Endodermal cell (in vitro differentiated cells): ENCODE measurements around the gene CYP2W1. TPM values are rescaled to one million over a fixed set of nuclear protein-coding genes. Genes with fewer than 3 reads are reported as not detected.

ENCODE experiments used
- DNase-seq: peaks from one replicate; pipeline ENCODE4 v3.0.0-alpha.2; 2017
- H3K27ac ChIP-seq: 2 replicates; pipeline ENCODE4 v1.5.1; 2013; ENCODE audit warnings: mild to moderate bottlenecking, low read depth, low read length, moderate library complexity
- H3K27me3 ChIP-seq: 2 replicates; pipeline ENCODE4 v1.6.1; 2013; ENCODE audit warnings: mild to moderate bottlenecking, low read length, moderate library complexity; ENCODE audit not compliant: insufficient read depth, control insufficient read depth, poor library complexity, severe bottlenecking
- H3K36me3 ChIP-seq: 2 replicates; pipeline ENCODE4 v1.7.0; 2013; ENCODE audit warnings: mild to moderate bottlenecking, low read length, moderate library complexity; ENCODE audit not compliant: control insufficient read depth, insufficient read depth
- H3K4me1 ChIP-seq: one replicate; pipeline ENCODE4 v1.7.0; 2013; ENCODE audit warnings: low read length; ENCODE audit not compliant: control insufficient read depth, insufficient read depth
- H3K4me3 ChIP-seq: 2 replicates; pipeline ENCODE4 v1.5.1; 2013; ENCODE audit warnings: mild to moderate bottlenecking, low read length, moderate library complexity
- H3K9ac ChIP-seq: 2 replicates; pipeline ENCODE4 v1.6.1; 2013; ENCODE audit warnings: mild to moderate bottlenecking, low read length, moderate library complexity; ENCODE audit not compliant: poor library complexity, severe bottlenecking; ENCODE audit errors: extremely low read depth
- H3K9me3 ChIP-seq: 2 replicates; pipeline ENCODE4 v1.6.1; 2013; ENCODE audit warnings: mild to moderate bottlenecking, low read length, moderate library complexity; ENCODE audit not compliant: control insufficient read depth
- H3K27ac Mint-ChIP-seq: 2 replicates; pipeline ENCODE4 v1.8.0; 2020; ENCODE audit warnings: mixed read lengths
- H3K27me3 Mint-ChIP-seq: 2 replicates; pipeline ENCODE4 v1.8.0; 2021; ENCODE audit warnings: mild to moderate bottlenecking, mixed read lengths; ENCODE audit not compliant: insufficient read depth
- H3K36me3 Mint-ChIP-seq: 2 replicates; pipeline ENCODE4 v1.8.0; 2020; ENCODE audit warnings: low read depth, mixed read lengths
- H3K4me1 Mint-ChIP-seq: 2 replicates; pipeline ENCODE4 v1.8.0; 2020; ENCODE audit warnings: mixed read lengths
- H3K4me3 Mint-ChIP-seq: 2 replicates; pipeline ENCODE4 v1.8.0; 2020; ENCODE audit warnings: mild to moderate bottlenecking, moderate library complexity, mixed read lengths
- H3K9me3 Mint-ChIP-seq: 2 replicates; pipeline ENCODE4 v1.8.0; 2020; ENCODE audit warnings: mild to moderate bottlenecking, mixed read lengths
- CTCF ChIP-seq: fragments of 200-600 bp; sonication (generic); conservative IDR thresholded peaks from 2 replicates; pipeline ENCODE4 v1.5.0; 2021; ENCODE audit warnings: antibody characterized with exemption, mild to moderate bottlenecking
- WGBS, 2 experiments: methylation state at CpG; one replicate each; pipeline versions ENCODE4 v1.1.5 to v1.1.7; 2013; ENCODE audit warnings: missing lambda C conversion rate in 2 of 2, mixed read lengths in 1 of 2; ENCODE audit not compliant: insufficient coverage in 1 of 2, insufficient read length in 1 of 2; 5-methylcytosine and 5-hydroxymethylcytosine counted together
- total RNA-seq, 2 donors: library from RNA; stranded (reverse); fragmentation: NEBNext Ultra II Directional in 1 of 2; extraction: Animal tissue kit (Norgen Biotek cat#: 25700) in 1 of 2; gene quantifications; 2 replicates in 1 of 2; 3 replicates in 1 of 2; pipeline ENCODE4 v1.2.1, GENCODE V29; 2021

The CYP2W1 gene
- total RNA-seq, 2 donors from 2014 or later = not detected

GRCh38 chr7:992709-993607 is 10.0 kb downstream of the CYP2W1 start:
- DNase-seq = peak; percentile 99
- no peaks in the 10 kb centered on the region for H3K9me3 Mint-ChIP-seq
- H3K27me3 Mint-ChIP-seq = no peaks in the 10 kb centered on the region
- Histone ChIP-seq H3K4me3 (no peak overlapping the region), H3K27me3 (no peaks in the 10 kb centered on the region), H3K9ac (no peak overlapping the region), H3K9me3 (no peaks in the 10 kb centered on the region), H3K27ac (no peak overlapping the region), H3K4me1 (no peaks in the 10 kb centered on the region), H3K36me3 (no peaks in the 10 kb centered on the region)
- no peaks in the 10 kb centered on the region for H3K4me1 Mint-ChIP-seq
- no peak overlapping the region for H3K27ac Mint-ChIP-seq
- no peak overlapping the region for H3K4me3 Mint-ChIP-seq
- TF ChIP-seq CTCF = peak; percentile 100
- 25 to 31% methylated on average over 11 to 34 of the region's 34 CpGs for WGBS, 2 experiments
- H3K36me3 Mint-ChIP-seq = no peaks in the 10 kb centered on the region

- Histone ChIP-seq H3K27ac (no peak overlapping the region), H3K9ac (no peak overlapping the region), H3K9me3 (no peaks in the 10 kb centered on the region), H3K36me3 (peaks cover 9% of the 10 kb centered on the region), H3K27me3 (no peaks in the 10 kb centered on the region), H3K4me3 (no peak overlapping the region), H3K4me1 (no peaks in the 10 kb centered on the region)
- no peaks in the 10 kb centered on the region for H3K27me3 Mint-ChIP-seq
- DNase-seq = no peak
- no peaks in the 10 kb centered on the region for H3K9me3 Mint-ChIP-seq
- no peaks in the 10 kb centered on the region for H3K4me1 Mint-ChIP-seq
- TF ChIP-seq CTCF = no peak
- H3K27ac Mint-ChIP-seq = no peak overlapping the region
- WGBS, 2 experiments = 87% methylated on average over 24 to 28 of the region's 28 CpGs
- H3K4me3 Mint-ChIP-seq = no peak overlapping the region
- H3K36me3 Mint-ChIP-seq = peaks cover 4% of the 10 kb centered on the region
Observed at GRCh38 chr7:994592-995308, 11.8 kb downstream of the CYP2W1 start.

DNA sequence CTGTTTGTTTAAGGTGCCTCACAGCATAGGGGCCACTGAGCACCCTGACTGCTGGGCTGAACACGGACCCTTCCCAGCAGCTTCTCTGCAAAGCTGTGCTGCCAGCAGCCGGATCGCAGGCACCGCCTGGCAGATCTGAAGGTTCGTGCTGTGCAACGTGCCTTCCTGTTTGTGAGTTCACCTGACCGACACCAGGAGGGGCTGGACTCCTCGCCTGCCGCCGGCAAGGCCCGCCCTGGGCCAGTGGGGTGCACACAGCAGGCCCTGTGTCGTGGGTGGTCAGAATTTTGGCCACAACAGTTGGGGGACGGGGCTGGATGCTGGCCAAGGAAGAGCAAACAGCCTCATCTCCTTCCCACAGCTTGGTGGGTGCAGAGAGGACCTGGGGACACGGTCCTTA is 12.6 kb downstream of the CYP2W1 start:
- H3K4me3 ChIP-seq = no peak overlapping the region
- H3K36me3 Mint-ChIP-seq = peaks cover 4% of the 10 kb centered on the region
- TF ChIP-seq CTCF = no peak
- H3K9ac ChIP-seq = no peak overlapping the region
- H3K36me3 ChIP-seq = peaks cover 9% of the 10 kb centered on the region
- no peaks in the 10 kb centered on the region for H3K9me3 Mint-ChIP-seq
- no peaks in the 10 kb centered on the region for H3K27me3 ChIP-seq
- no peak for DNase-seq
- no peaks in the 10 kb centered on the region for H3K27me3 Mint-ChIP-seq
- no peak overlapping the region for H3K4me3 Mint-ChIP-seq
- 94% methylated on average over 14 of the region's 14 CpGs for WGBS, 2 experiments
- no peak overlapping the region for H3K27ac ChIP-seq
- H3K4me1 Mint-ChIP-seq = no peaks in the 10 kb centered on the region
- H3K4me1 ChIP-seq = no peaks in the 10 kb centered on the region
- H3K27ac Mint-ChIP-seq = no peak overlapping the region
- H3K9me3 ChIP-seq = no peaks in the 10 kb centered on the region
